Mesendoderm (in vitro differentiated cells): ENCODE data around the gene RNF135.
"Not testable (repeated sequence)": the region's sequence is repeated elsewhere in the genome, so short reads cannot be mapped to it uniquely, and the experiment has no call there.

Experiments
- DNase-seq: peaks from one replicate; pipeline ENCODE4 v3.0.0; 2013
- H2AK5ac ChIP-seq: 2 replicates; pipeline ENCODE4 v1.6.1; 2013; ENCODE audit warnings: low read length, inconsistent platforms
- H2BK120ac ChIP-seq: 2 replicates; pipeline ENCODE4 v1.6.1; 2013; ENCODE audit warnings: low read depth, mild to moderate bottlenecking, low read length, moderate library complexity, mixed read lengths
- H2BK15ac ChIP-seq: replicated peaks from 2 replicates; pipeline ENCODE4 v1.6.1; 2013; ENCODE audit warnings: low read depth, mild to moderate bottlenecking, moderate library complexity
- H2BK5ac ChIP-seq: 2 replicates; pipeline ENCODE4 v1.6.1; 2013; ENCODE audit warnings: low read length, inconsistent platforms
- H3K18ac ChIP-seq: 2 replicates; pipeline ENCODE4 v1.6.1; 2013; ENCODE audit warnings: mild to moderate bottlenecking, low read length, mixed read lengths
- H3K23ac ChIP-seq: one replicate; pipeline ENCODE4 v1.6.1; 2013; ENCODE audit warnings: low read length
- H3K27ac ChIP-seq: 2 replicates; pipeline ENCODE4 v1.5.1; 2013; ENCODE audit warnings: low read depth, mild to moderate bottlenecking, inconsistent platforms, low read length, moderate library complexity
- H3K27me3 ChIP-seq: 2 replicates; pipeline ENCODE4 v1.6.1; 2013; ENCODE audit warnings: low read length, control low read depth, mild to moderate bottlenecking, inconsistent platforms; ENCODE audit not compliant: insufficient read depth, poor library complexity
- H3K36me3 ChIP-seq: 2 replicates; pipeline ENCODE4 v1.6.1; 2013; ENCODE audit warnings: low read length, inconsistent platforms; ENCODE audit not compliant: control insufficient read depth, insufficient read depth
- H3K4ac ChIP-seq: one replicate; pipeline ENCODE4 v1.6.1; 2013; ENCODE audit warnings: low read depth, mild to moderate bottlenecking, low read length, moderate library complexity
- H3K4me1 ChIP-seq: 2 replicates; pipeline ENCODE4 v1.6.1; 2013; ENCODE audit warnings: low read depth, low read length, inconsistent platforms; ENCODE audit not compliant: control insufficient read depth
- H3K4me2 ChIP-seq: 2 replicates; pipeline ENCODE4 v1.6.1; 2013; ENCODE audit warnings: low read length
- H3K4me3 ChIP-seq: 2 replicates; pipeline ENCODE4 v1.5.1; 2013; ENCODE audit warnings: mild to moderate bottlenecking, low read length
- H3K56ac ChIP-seq: one replicate; pipeline ENCODE4 v1.6.1; 2013; ENCODE audit warnings: low read length
- H3K79me1 ChIP-seq: 2 replicates; pipeline ENCODE4 v1.6.1; 2013; ENCODE audit warnings: low read length, inconsistent platforms
- H3K79me2 ChIP-seq: 2 replicates; pipeline ENCODE4 v1.6.1; 2013; ENCODE audit warnings: mild to moderate bottlenecking, low read length; ENCODE audit not compliant: control insufficient read depth, insufficient read depth
- H3K9ac ChIP-seq: 2 replicates; pipeline ENCODE4 v1.6.1; 2013; ENCODE audit warnings: low read length, inconsistent platforms
- H4K5ac ChIP-seq: one replicate; pipeline ENCODE4 v1.6.1; 2013; ENCODE audit warnings: low read length
- H4K8ac ChIP-seq: one replicate; pipeline ENCODE4 v1.6.1; 2013; ENCODE audit warnings: low read depth, mild to moderate bottlenecking, control low read depth, low read length, moderate library complexity
- WGBS: extraction: QIAGEN DNeasy Blood & Tissue Kit; methylation state at CpG from one replicate; pipeline ENCODE4 v1.1.7; 2013; ENCODE audit warnings: low lambda C conversion rate, missing lambda C conversion rate; ENCODE audit not compliant: insufficient coverage; ENCODE audit errors: extremely low coverage; 5-methylcytosine and 5-hydroxymethylcytosine counted together

Gene RNF135

DNA sequence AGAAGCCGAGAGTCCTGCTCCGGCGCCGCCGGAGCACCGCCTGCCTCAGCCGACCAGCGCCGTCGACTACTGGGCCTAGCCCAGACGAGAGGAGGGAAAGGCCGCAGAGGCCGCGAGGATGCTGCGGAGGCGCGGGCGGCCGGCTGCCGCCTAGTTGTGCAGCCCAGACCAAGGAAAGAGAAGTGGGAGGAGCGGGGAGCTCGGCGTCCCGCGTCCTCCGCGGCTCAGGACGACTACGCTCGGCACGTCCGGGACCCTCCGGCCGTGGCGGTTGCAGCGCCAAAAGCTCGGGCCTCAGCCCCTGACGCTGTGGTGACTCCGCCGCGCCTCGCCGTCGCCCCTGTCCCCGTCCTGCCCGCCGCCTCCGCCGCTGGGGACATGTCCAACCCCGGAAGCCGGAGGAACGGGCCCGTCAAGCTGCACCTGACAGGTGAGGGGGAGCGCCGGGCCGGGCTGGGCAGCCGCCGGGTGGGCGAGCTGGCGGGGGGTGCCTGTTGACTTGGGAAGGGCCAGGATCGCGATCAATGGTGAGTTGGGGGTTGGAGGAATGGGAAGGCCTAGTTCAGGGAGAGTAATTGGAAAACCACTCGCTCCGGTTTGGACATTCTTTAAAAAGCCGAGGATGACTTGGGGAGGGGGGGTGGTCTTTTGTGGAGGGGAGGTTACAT lies 37.7 kb downstream of the RNF135 start:
- Histone ChIP-seq H3K4me2 (peak overlapping the region; percentile 60), H3K36me3 (no peaks in the 10 kb centered on the region)

DNA sequence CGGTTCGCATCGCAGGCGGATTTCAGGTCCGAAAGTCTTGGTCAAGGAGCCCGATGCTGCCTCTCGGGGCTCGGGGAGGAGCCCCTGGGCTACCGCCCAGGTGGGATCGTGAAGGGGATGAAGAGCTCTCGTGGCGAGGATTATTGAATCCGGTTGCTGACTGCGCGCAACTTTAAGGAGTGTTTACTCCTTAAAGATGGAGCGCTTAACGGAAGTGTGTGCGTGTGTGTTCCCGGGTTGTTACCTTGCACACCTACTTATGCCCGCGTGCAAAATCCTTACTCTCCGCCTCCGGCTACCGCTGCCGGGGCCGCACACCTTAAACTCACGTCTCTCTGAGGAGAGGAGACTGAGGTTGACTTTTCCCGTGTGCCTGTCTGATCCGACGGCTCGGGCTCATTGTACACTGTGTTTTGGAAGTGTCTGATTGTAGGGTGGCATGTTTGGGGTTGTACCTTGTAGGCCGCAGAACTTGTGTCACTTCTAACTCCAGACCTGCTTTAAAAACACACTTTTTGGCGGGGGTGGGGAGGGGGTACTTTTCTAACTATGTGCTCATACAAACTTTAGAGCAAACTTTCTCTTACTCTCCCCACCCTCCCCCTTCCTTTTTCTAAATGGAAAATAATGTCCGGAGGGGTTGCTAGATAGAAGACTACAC lies 38.3 kb downstream of the RNF135 start:
- Histone ChIP-seq H3K4me2 (peak overlapping the region; percentile 60), H3K9ac (peak overlapping the region; percentile 61), H3K4me3 (peak overlapping the region; percentile 45), H3K56ac (peak overlapping the region; percentile 80)
- not testable (repeated sequence) for H2BK5ac ChIP-seq, H3K27ac ChIP-seq, H3K4me1 ChIP-seq, H3K18ac ChIP-seq, H4K8ac ChIP-seq, H3K23ac ChIP-seq, H4K5ac ChIP-seq, H2BK120ac ChIP-seq, DNase-seq, H2AK5ac ChIP-seq, H3K36me3 ChIP-seq, H2BK15ac ChIP-seq, H3K79me2 ChIP-seq, H3K79me1 ChIP-seq, H3K4ac ChIP-seq, H3K27me3 ChIP-seq
- WGBS: no CpG with 5 or more reads among the region's 34 CpGs

More for the DNA sequence above, 37.7 kb downstream of the RNF135 start:
- H3K23ac ChIP-seq: no peak overlapping the region
- H3K18ac ChIP-seq: no peak overlapping the region
- no peak overlapping the region for H4K8ac ChIP-seq
- DNase-seq: peak; percentile 84
- no peak overlapping the region for H3K27ac ChIP-seq
- no peak overlapping the region for H2BK120ac ChIP-seq
- H3K4me3 ChIP-seq: peak overlapping the region; percentile 45
- no peaks in the 10 kb centered on the region for H3K79me2 ChIP-seq
- no peak overlapping the region for H2AK5ac ChIP-seq
- H3K4ac ChIP-seq: no peak overlapping the region
- peak overlapping the region; percentile 61 for H3K9ac ChIP-seq
- no peak overlapping the region for H4K5ac ChIP-seq
- no peaks in the 10 kb centered on the region for H3K4me1 ChIP-seq
- no peaks in the 10 kb centered on the region for H3K79me1 ChIP-seq
- no peak overlapping the region for H2BK15ac ChIP-seq
- H3K27me3 ChIP-seq: no peaks in the 10 kb centered on the region
- no peak overlapping the region for H2BK5ac ChIP-seq
- WGBS: no CpG with 5 or more reads among the region's 65 CpGs
- peak overlapping the region; percentile 80 for H3K56ac ChIP-seq

DNA sequence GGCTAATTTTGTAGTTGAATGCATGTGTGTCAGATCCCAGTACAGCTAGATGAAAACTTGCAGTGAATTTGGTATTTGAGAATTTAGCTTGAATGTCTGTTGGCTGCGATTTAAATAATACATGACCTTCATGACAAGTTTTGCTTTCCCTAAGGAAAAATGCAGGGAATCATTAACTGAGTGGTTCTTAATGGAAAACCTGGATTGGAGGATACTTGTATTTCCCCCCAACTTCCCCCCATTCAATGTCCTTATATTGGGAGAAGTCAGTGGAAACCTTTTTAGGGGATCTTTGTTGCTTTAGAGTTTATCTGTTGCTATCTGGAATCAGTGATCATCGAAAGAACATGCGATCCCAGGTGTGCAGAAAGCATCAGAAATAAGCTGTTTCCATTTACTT lies 39.2 kb downstream of the RNF135 start:
- H3K18ac ChIP-seq, H3K4me3 ChIP-seq, H2BK15ac ChIP-seq, DNase-seq, H3K36me3 ChIP-seq, H3K27me3 ChIP-seq, H3K4me1 ChIP-seq, H3K79me2 ChIP-seq, H3K79me1 ChIP-seq, H3K9ac ChIP-seq, H2BK5ac ChIP-seq, H4K5ac ChIP-seq, H4K8ac ChIP-seq, H2AK5ac ChIP-seq, H3K56ac ChIP-seq, H2BK120ac ChIP-seq, H3K23ac ChIP-seq, H3K27ac ChIP-seq, H3K4ac ChIP-seq, H3K4me2 ChIP-seq: not testable (repeated sequence)
- WGBS: no CpG with 5 or more reads among the region's 3 CpGs

DNA sequence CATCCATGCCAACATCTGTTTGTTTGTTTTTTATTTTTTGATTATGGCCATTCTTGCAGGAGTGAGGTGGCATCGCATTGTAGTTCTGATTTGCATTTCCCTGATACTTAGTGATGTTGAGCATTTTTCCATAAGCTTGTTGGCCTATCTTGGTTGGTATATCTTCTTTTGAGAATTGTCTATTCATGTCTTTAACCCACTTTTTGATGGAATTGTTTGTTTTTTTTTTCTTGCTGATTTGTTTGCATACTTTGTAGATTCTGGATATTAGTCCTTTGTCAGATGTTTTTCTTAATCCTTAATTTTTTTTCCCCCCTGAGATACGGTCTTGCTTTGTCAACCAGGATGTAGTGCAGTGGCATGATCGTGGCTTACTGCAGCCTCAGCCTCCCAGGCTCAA lies 43.0 kb downstream of the RNF135 start:
- no peak overlapping the region for H2BK120ac ChIP-seq
- no peaks in the 10 kb centered on the region for H3K4me1 ChIP-seq
- DNase-seq: no peak
- H3K4me2 ChIP-seq: no peak overlapping the region
- no peaks in the 10 kb centered on the region for H3K36me3 ChIP-seq
- no peaks in the 10 kb centered on the region for H3K27me3 ChIP-seq
- no peak overlapping the region for H3K18ac ChIP-seq
- no peak overlapping the region for H4K5ac ChIP-seq
- H3K23ac ChIP-seq: no peak overlapping the region
- no peak overlapping the region for H4K8ac ChIP-seq
- no peak overlapping the region for H3K56ac ChIP-seq
- H2AK5ac ChIP-seq: no peak overlapping the region
- H3K9ac ChIP-seq: no peak overlapping the region
- no peaks in the 10 kb centered on the region for H3K79me1 ChIP-seq
- no peaks in the 10 kb centered on the region for H3K79me2 ChIP-seq
- no peak overlapping the region for H3K4ac ChIP-seq
- H3K27ac ChIP-seq: no peak overlapping the region
- no peak overlapping the region for H2BK15ac ChIP-seq
- H2BK5ac ChIP-seq: no peak overlapping the region
- no peak overlapping the region for H3K4me3 ChIP-seq
- no CpG with 5 or more reads among the region's 3 CpGs for WGBS

DNA sequence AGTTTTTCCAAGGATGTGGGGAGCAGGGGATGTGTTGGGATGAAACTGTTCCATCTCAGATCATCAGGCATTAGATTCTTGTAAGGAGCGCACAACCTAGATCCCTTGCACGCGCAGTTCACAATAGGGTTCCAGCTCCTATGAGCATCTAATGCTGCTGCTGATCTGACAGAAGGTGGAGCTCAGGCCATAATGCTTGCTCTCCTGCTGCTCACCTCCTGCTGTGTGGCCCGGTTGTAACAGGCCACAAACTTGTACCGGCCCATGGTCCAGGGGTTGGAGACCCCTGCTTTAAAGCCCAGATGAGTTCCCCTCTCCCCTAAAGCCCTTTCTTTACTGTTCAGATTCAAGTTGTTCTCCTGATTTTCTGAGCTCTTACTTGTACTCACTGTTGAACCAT lies 44.8 kb downstream of the RNF135 start:
- H3K4ac ChIP-seq: no peak overlapping the region

More for the DNA sequence above, 44.8 kb downstream of the RNF135 start:
- H3K9ac ChIP-seq: no peak overlapping the region
- no peak overlapping the region for H3K4me3 ChIP-seq
- H4K8ac ChIP-seq: no peak overlapping the region
- no peaks in the 10 kb centered on the region for H3K4me1 ChIP-seq
- H3K4me2 ChIP-seq: no peak overlapping the region
- WGBS: no CpG with 5 or more reads among the region's 5 CpGs
- H3K23ac ChIP-seq: no peak overlapping the region
- no peaks in the 10 kb centered on the region for H3K27me3 ChIP-seq
- no peak overlapping the region for H2AK5ac ChIP-seq
- no peaks in the 10 kb centered on the region for H3K79me2 ChIP-seq
- H3K27ac ChIP-seq: no peak overlapping the region
- H2BK5ac ChIP-seq: no peak overlapping the region
- H2BK120ac ChIP-seq: no peak overlapping the region
- no peaks in the 10 kb centered on the region for H3K36me3 ChIP-seq
- H3K79me1 ChIP-seq: no peaks in the 10 kb centered on the region
- no peak for DNase-seq
- H2BK15ac ChIP-seq: no peak overlapping the region
- no peak overlapping the region for H3K18ac ChIP-seq
- H3K56ac ChIP-seq: no peak overlapping the region
- H4K5ac ChIP-seq: no peak overlapping the region
